Glomerular visceral epithelial cell (primary cell): Measurements from ENCODE around the gene F12.

ENCODE experiments used
- DNase-seq: peaks from one replicate; pipeline ENCODE4 v3.0.0-alpha.2; 2016; ENCODE audit errors: extremely low spot score

Gene F12

DNA sequence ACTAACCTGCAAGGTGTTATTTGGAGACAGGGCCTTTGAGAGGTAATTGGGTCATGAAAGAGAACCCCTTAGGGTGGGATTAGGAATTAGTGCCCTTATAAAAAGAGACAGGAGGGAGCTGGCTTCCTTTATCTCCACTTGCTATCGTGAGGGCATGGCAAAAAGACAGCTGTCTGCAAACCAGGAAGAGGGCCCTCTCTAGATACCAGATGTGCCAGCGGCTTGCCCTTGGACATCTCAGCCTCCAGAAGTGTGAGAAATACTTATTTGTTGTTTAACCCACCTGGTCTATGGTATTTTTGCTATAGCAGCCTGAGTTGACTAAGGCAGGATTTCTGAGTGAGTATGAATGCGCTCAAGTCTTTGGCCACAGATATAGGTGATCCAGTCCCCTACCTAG lies 52.6 kb downstream of the F12 start:
- no peak for DNase-seq

DNA sequence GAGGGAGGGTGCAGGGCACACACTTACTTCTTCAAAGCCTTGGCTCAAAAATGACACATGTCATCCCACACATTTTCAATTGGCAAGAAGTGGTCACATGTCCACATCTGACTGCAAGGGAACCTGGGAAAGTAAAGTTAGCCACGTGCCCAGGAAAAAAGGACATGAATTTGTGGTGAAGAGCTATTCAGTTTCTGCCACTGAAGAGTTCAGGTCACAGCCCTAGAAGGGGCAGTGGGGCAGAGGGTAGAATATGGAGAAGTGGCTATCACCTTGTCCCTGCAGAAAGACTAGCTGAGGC lies 53.5 kb downstream of the F12 start:
- DNase-seq, result no peak

DNA sequence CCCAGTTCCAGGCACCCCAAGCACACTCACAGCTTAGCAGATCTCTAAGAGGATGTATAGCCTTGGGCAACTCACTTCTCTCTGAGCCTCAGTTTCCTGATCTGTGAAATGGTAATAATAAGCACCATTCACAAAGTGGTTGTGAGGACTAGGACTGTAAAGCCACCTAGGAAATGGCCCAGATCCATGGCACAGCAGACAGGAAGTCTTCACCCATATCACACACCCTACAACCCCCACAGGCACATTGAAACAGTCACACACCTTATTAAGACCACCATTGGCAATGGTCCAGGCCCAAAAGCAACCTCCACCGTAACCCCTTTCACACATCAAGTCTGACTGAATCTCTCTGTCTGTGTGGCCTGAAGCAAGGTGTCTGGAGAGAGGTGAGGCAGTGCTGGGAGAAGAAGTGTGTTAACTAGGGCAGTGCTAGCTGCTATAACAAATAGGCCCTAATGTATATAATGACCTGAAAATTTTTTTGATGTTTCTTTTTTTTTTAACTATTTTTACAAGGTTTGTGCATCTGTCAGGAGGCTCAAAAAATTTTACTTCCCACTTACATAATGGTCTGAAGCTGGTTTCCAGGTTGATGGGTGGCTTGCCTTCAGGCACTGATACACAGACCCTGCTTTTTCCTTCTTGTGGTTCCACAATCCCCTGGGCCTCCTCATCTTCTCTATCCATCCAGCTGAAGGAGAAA lies 54.0 kb downstream of the F12 start:
- DNase-seq, result no peak

DNA sequence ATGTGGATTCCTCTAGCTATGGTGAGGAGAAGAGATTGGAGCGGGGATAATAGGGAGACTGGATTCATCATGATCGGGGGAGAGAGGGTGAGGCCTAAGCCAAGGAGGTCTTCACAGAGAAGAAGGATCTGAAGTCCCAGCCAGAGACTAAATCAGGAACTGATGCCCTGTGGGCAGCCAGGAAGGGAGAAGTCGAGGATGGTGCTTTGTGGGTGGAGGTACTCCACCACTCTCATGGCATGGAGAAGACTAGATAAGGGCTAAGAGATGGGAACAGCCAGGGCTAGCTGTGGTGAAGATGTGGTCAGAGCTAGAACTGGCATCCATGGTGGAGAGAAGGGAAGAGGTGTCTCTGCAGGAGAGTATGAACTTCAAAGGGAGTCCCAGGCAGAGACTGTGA lies 54.7 kb downstream of the F12 start:
- no peak for DNase-seq

DNA sequence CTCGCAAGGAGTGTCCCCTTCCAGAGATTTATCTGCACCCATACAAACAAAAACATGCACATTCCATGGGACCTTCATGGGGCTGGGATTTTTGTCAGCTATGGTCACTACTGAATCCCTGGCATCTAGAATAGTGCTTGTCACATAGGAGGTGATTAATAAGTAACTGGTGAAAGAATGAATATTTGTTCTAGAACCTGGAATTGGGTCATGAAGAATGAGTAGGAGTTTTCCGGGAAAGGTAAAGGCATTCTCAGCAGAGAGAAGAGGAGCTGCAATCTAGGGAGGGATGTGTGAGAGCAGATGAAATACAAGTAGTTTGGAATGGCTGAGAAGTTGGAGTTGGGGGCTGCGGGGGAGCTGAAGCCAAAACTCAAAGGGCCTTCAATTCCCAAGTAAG lies 55.1 kb downstream of the F12 start:
- no peak for DNase-seq

DNA sequence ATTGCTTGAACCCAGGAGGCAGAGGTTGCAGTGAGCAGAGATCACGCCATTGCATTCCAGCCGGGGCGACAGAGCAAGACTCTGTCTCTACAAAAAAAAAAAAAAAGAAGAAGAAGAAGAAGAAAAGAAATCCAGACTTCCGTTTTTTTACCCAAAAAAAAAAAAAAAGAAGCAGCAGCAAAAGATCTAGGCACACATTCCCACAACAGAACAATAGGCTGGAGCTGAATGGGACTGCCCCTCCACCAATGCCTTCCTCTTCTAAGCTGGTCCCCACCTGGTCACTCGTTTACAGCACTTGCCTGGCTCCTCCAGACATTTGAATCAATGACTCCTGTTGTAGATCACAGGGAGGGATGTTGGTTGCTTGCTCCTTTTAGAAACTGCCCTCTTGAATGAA lies 56.3 kb downstream of the F12 start:
- no peak for DNase-seq
